SK-N-MC (cell line): ENCODE measurements around the gene ABHD12.

Experiments used
- EZH2 ChIP-seq: fragments of 200-600 bp; sonication (generic); IDR thresholded peaks from one replicate; pipeline ENCODE4 v1.6.1; 2017; ENCODE audit warnings: antibody characterized with exemption
- POLR2AphosphoS5 ChIP-seq: IDR thresholded peaks from 2 replicates; pipeline ENCODE4 v1.6.1; 2012; ENCODE audit warnings: mild to moderate bottlenecking, low read depth, low read length, borderline replicate concordance

DNA sequence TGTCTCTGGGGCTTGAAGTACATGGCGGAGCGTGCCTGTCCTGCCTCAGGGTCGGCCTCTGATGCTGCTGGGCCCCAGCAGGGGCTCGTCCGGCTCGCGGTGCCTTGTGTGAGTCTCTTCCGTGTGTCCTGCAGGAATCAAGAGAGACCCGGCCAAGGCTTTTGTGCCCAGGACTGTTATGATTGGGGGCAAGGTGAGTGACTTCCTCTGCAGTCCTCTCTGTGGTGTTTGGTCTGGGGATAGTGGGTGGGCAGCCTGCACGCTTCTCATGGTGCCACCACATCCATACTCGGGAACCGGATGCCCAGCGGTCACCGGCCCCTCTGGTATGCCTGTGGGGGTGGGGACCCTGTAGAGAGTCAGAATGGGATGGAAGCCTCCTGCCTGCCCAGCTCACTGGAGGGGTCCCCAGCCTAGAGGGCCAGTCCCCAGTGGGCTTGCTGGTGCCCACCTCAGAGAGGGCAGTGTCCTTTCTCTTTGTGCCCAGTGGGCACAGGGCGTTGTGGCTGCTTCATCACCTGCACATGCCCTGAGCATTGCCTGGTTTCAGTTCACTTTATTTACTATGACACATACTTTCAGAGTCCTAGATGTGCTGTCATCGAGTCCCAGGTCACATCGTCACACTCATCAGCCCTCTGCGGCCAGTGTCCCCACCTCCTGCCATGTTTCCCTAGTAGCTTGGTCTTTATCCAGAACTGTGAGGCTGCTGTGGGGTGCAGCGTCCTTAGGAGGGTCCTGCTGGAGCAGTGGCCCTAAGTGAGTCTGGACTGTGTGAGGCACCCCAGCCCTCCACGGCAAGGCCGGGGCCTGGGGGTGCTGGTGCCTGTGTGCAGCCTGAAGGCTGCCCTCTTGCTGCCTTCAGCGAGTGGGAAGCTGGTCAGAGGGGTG, 102.1 kb downstream of the ABHD12 start:
- TF ChIP-seq POLR2AphosphoS5 (no peak), EZH2 (no peak)
